AG08396 (cell line): Measurements from ENCODE around the gene ZNF483.
A peak's percentile ranks its signal among the peaks of the same experiment; 100 is the strongest.
"Not testable (repeated sequence)": the region's sequence is repeated elsewhere in the genome, so short reads cannot be mapped to it uniquely, and the experiment has no call there.

Experiments used
- DNase-seq: peaks from one replicate; pipeline ENCODE4 v3.0.0; 2012; ENCODE audit warnings: low spot score, mixed read lengths

The ZNF483 gene

DNA sequence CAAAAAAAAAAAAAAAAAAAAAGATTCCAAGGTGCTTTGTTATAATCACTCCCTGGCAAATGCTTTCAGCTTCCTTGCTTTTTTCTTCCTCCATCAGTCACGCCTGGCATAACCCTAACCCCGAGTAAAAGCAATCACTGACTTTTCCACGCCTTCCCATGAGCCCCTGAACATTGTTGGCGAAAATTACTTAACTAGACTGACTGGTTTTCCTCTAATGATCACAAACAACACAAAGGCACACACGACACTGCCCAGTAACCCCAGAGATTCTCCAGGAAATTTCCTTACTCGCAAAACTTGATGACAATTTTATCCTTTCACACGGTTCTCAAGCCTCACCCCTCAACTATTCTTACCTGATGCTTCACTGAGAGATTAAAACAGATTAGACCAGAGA, 85.9 kb downstream of the ZNF483 start:
- no peak for DNase-seq

DNA sequence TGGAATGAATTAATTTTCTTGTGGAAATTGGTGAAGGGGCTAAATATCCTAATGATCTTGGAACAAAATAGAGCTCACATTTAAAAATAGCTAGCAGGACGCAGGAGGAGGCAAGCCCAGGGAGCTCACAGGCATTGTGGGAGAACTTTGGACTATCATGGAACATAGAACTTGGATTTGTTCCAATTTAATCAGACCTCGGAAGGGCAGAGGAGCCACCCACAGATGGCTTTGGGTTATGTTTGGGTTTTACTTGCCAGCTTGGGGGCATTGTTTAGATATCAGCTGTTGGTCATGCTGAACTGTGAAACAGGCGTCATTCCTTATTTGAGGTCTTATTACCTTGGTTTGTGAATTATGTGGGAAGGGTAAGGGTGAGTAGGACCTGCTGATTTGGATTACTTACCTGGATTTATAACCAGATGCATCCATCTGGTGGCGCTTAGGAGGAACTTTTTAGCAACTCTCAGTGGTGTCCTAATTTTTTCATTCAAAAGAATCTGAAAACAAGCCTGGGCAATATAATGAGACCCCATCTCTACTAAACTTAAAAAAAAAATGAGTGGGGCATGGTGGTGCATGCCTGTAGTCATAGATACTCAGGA, 88.6 kb downstream of the ZNF483 start:
- DNase-seq, result no peak

DNA sequence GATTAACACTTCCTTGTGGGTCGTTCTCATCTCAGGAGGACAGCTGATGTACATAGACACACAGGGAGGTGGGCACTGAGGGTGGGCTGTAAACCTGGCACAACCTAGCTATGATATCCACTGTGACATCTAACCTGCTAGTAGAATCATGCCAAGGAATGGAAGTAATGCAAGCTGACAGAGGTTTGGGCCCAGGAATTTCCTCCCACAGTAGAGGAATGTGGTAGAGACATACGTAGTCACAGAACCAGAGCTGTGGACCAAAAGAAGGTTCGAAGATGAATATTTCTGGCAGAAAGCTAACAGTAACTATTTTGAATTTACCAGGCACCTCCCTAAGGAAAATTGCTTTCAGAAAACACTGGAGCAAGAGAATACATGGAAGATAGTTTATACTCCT, 90.9 kb downstream of the ZNF483 start:
- peak; percentile 52 for DNase-seq

DNA sequence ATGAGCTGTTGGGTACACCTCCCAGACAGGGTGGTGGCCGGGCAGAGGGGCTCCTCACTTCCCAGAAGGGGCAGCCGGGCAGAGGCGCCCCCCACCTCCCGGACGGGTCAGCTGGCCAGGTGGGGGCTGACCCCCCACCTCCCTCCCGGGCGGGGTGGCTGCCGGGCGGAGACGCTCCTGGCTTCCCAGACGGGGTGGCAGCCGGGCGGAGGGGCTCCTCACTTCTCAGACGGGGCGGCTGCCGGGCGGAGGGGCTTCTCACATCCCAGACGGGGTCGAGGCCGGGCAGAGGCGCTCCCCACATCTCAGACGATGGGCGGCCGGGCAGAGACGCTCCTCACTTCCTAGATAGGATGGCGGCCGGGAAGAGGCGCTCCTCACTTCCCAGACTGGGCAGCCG, 92.4 kb downstream of the ZNF483 start:
- DNase-seq, result not testable (repeated sequence)

DNA sequence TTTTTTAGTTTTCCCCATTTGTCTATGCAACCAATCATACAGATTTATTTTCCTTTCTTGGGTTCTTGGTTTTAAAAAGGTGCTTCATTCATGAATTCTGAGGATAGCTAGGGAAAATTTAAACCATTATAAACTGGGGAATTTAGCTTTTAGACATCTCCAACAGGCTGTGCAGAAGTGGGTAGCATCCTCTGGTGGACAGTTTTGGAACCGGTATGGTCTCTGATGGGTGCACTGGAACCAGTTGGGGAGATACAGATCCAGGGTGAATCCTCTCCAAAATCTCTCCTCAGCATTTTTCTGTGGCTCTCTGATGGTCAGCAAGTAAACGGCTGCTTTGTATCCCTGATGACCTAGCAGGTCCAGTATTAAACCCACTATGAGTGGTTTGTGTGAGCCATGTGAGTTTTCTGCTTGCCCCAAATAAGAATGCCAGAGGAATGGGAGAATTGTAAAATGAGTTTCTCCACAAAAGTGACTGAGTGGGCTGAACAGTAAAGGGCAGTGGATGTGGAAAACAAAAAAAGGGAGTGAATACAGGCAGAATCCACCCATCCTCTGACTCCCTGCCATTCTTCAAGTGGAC, 97.0 kb downstream of the ZNF483 start:
- DNase-seq, result peak; percentile 71

DNA sequence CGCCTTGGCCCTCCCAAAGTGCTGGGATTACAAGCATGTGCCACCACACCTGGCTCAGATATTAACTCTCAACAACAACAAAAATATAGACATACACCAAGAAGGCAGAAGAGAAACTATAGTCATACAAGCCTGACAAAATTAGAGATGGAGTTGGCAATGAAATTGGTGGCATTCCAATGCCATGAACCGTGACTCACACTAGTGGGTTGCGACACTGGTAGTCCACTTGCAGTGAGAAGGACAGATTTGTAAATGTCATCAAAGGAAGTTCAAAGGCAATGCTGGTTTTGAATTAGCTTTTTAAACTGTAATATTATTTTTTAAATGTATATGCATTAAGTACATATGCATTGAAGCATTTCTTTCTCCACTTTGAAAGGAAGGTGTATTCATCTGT, 97.6 kb downstream of the ZNF483 start:
- peak; percentile 82 for DNase-seq
